Fibroblast of pulmonary artery (primary cell): Measurements from ENCODE around the gene USP30.

Experiments used
- DNase-seq: peaks from one replicate; pipeline ENCODE4 v3.0.0-alpha.2; 2010; ENCODE audit warnings: low read depth
- H3K4me3 ChIP-seq: replicated peaks from 2 replicates; pipeline ENCODE4 v1.5.1; 2011; ENCODE audit warnings: low read depth, mild to moderate bottlenecking, control low read depth, low read length, moderate library complexity
- CTCF ChIP-seq: IDR thresholded peaks from 2 replicates; pipeline ENCODE4 v1.5.1; 2011; ENCODE audit warnings: mild to moderate bottlenecking, control low read depth, low read length, inconsistent platforms; ENCODE audit errors: missing control alignments

Gene USP30

GRCh38 chr12:109065154-109065852 is 12.9 kb downstream of the USP30 start:
- no peak for DNase-seq
- no peak for TF ChIP-seq CTCF
- no peak overlapping the region for H3K4me3 ChIP-seq

- TF ChIP-seq CTCF, result no peak
- no peak overlapping the region for H3K4me3 ChIP-seq
- DNase-seq, result no peak
Measured at GRCh38 chr12:109065853-109066193, 13.4 kb downstream of the USP30 start.

GRCh38 chr12:109069307-109070271 is 17.2 kb downstream of the USP30 start:
- no peak for DNase-seq
- no peak overlapping the region for H3K4me3 ChIP-seq
- TF ChIP-seq CTCF, result no peak

- H3K4me3 ChIP-seq, result no peak overlapping the region
- TF ChIP-seq CTCF, result no peak
- no peak for DNase-seq
Measured at GRCh38 chr12:109074866-109075265, 22.5 kb downstream of the USP30 start.

GRCh38 chr12:109082751-109083150 is 30.4 kb downstream of the USP30 start:
- no peak for TF ChIP-seq CTCF
- DNase-seq, result no peak

GRCh38 chr12:109084425-109084824 is 32.0 kb downstream of the USP30 start:
- no peak for TF ChIP-seq CTCF
- H3K4me3 ChIP-seq, result no peak overlapping the region
- no peak for DNase-seq

More at GRCh38 chr12:109082751-109083150, 30.4 kb downstream of the USP30 start:
- H3K4me3 ChIP-seq, result no peak overlapping the region
